ENCODE results near the gene ARL10.

The ARL10 gene

DNA sequence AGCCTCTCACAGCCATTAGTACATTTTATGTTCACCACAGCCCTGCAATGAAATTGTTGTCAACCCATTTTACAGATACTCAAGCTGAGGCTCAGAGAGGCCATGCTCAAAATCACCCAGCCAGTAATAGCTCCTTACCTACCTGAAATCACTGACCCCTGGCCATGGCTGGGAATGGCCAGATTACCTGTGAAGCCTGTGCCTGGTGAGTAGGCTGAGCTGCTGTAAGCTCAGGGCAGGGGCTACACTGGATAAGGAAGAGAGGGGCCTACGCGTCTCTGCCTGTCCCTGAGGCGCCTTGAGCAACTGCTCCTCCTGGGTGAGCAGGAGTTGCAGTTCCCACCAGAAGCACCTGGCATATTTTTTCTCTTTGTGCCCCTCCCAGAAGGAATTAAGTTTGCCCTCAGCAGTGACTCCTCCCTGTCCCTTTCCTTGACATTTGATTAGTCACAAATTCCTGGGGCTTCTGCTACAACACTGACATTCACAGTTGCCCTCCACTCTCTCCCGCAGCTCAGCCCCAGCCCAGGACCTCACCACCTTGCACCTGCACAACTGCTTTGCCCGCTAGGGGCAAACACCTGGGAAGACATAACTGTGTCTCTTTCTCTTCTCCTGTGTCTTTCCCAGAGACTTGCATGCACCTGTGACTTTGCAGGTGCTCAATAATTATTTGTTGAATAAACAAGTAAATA is 45.3 kb downstream of the ARL10 start:
- TF ChIP-seq, protein P1, sequence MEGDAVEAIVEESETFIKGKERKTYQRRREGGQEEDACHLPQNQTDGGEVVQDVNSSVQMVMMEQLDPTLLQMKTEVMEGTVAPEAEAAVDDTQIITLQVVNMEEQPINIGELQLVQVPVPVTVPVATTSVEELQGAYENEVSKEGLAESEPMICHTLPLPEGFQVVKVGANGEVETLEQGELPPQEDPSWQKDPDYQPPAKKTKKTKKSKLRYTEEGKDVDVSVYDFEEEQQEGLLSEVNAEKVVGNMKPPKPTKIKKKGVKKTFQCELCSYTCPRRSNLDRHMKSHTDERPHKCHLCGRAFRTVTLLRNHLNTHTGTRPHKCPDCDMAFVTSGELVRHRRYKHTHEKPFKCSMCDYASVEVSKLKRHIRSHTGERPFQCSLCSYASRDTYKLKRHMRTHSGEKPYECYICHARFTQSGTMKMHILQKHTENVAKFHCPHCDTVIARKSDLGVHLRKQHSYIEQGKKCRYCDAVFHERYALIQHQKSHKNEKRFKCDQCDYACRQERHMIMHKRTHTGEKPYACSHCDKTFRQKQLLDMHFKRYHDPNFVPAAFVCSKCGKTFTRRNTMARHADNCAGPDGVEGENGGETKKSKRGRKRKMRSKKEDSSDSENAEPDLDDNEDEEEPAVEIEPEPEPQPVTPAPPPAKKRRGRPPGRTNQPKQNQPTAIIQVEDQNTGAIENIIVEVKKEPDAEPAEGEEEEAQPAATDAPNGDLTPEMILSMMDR (conservative IDR thresholded peaks at IDR 0.05; ENCODE audit: control insufficient read depth, insufficient read depth, low read depth, low read length), result no peak
- DNase-seq (ENCODE audit: low read depth), result no peak
- no peak overlapping the region for H3K4me3 ChIP-seq (ENCODE audit: control insufficient read depth, low read depth, low read length)

DNA sequence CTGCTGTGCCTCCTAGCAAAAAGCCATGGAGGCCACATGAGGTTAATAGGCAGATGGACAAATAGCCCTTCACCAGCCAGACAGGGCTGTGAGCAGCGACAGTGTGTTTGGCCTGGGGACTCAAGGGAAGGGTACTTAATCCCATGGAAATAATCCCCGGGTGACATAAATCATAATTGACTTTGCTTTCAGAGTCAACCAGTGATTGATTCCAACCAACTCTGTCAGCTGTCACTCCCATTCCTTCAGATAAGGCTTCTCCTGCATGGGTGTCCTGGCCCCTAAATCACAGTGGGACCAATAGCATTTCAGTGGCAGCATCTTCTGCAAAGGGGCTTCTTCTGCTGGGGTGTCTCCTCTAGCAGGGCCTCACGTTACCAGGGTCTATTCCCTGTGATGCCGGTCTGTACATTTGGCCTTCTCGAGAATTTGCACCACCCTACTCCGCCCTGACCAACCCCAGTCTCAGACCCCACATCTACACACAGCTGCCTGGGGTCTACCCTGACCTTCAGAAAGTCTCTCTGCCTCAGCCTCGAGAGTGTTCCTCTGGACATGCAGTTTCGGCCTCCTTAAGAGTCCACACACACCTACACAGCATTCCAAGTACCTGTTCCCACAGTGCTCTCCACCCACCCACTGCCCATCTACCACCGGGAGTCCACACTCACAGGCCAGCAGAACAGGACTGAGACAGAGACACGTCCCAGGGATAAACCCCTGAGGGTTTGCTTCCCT is 47.4 kb downstream of the ARL10 start:
- H3K4me3 ChIP-seq (ENCODE audit: control insufficient read depth, low read depth, low read length), result no peak overlapping the region
- DNase-seq (ENCODE audit: low read depth), result no peak

DNA sequence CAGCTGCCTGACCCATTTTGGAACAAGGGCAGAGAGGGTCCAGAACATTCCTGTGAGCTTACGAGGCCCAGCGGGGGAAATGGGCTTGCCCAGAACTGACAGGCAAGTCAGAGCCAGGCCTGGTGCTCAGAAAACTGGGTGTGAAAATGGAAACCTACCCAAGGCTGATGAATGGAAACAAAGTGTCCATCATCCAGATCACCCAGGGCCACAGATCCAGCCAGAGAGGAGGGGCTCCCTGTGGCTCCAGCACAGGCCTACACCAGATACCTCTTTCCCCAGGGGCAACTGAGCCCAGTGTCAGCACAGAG is 47.9 kb downstream of the ARL10 start:
- no peak overlapping the region for H3K4me3 ChIP-seq (ENCODE audit: control insufficient read depth, low read depth, low read length)
- DNase-seq (ENCODE audit: low read depth), result peak; percentile 56
- TF ChIP-seq, protein P1 (conservative IDR thresholded peaks at IDR 0.05; ENCODE audit: control insufficient read depth, insufficient read depth, low read depth, low read length), result no peak

More for the DNA sequence above, 47.4 kb downstream of the ARL10 start:
- TF ChIP-seq, protein P1 (conservative IDR thresholded peaks at IDR 0.05; ENCODE audit: control insufficient read depth, insufficient read depth, low read depth, low read length), result no peak

DNA sequence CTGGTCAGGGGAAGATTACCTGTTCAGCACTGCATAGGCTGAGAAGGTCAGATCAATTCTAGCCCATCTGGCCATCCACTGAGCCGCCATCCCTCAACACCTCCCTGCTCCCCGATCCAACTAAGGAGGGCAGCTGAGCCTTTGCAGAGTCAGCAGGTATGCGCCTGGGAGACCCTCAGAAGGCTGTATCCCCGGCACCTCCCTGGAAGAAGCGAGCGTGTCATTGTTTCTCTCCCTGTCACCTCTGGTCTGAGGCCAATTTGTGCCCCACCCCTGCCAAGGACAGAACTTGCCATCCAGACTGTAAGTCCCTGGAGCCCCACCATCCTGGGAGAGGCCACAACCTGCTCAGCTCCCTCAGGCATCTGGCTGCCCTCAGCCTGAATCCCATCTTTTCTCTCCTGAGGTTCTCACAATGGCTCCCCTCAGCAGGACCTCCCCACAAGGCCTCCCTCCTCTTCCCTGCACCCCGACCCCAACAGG is 48.5 kb downstream of the ARL10 start:
- TF ChIP-seq, protein P1 (conservative IDR thresholded peaks at IDR 0.05; ENCODE audit: control insufficient read depth, insufficient read depth, low read depth, low read length), result no peak
- no peak for DNase-seq (ENCODE audit: low read depth)
- no peak overlapping the region for H3K4me3 ChIP-seq (ENCODE audit: control insufficient read depth, low read depth, low read length)

DNA sequence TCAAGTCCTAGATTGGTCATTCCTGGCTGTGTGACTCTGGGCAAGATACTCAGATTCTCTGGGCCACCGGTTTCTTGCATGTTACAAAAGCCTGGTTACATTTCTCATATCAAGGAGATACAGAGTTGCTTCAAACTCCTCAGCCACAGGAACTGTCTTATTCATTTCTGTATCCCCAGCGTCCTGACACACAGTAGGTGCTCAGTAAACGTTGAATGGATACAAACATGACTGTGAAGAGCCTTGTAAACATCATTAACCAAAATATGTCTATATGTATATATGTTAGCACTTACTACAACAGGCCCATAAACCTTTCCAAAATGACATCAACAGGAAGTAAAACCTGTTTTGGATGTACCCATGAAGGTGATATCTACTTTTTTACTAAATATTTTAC is 49.4 kb downstream of the ARL10 start:
- TF ChIP-seq, protein P1 (conservative IDR thresholded peaks at IDR 0.05; ENCODE audit: control insufficient read depth, insufficient read depth, low read depth, low read length), result no peak
- no peak for DNase-seq (ENCODE audit: low read depth)
- H3K4me3 ChIP-seq (ENCODE audit: control insufficient read depth, low read depth, low read length), result no peak overlapping the region

DNA sequence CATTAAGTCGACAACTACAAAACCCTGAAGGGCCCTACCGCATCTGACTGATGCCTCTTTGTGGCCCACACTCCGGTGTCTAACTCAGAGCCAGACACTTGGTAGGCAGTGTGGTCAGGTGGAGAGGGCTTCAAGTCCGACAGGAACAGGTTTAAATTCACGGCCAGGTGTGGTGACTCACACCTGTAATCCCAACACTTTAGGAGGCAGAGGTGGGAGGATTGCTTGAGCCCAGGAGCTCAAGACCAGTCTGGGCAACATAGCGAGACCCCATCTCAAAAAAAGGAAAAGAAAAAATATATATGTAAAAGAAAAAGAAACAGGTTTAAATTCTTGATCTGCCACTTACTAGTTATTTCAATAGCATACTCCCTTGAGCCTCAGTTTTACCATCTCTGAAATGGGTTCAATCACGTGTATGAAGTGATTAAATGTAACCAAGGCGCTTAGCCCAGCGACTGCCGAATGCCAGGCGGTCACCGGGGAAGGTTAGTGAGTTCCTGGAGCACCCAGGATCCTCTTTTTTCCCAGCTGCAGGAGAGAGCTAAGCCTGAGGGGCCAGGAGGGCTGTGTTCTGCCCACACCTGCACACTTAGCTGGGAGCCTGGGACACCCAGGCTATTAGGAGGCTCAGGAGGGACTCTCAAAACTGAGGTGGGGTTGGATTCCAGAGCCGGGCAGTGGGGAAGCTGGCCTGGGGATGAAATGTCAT is 50.1 kb downstream of the ARL10 start:
- peak overlapping the region; percentile 69 for H3K4me3 ChIP-seq (ENCODE audit: control insufficient read depth, low read depth, low read length)
- TF ChIP-seq, protein P1 (conservative IDR thresholded peaks at IDR 0.05; ENCODE audit: control insufficient read depth, insufficient read depth, low read depth, low read length), result no peak
- DNase-seq (ENCODE audit: low read depth), result no peak

All from fibroblast of mammary gland (primary cell).